Right cardiac atrium (tissue), 5 donors: ENCODE data around the gene CLK3. TPM values are rescaled to one million over a fixed set of nuclear protein-coding genes. Genes with fewer than 3 reads are reported as not detected.

Experiments used
- ATAC-seq, 2 donors: fragments of 200-7000 bp; cut with Tn5 transposase; one replicate each; pipeline versions ENCODE4 v1.8.0 to v1.9.1; 2020; ENCODE audit warnings: moderate library complexity in 2 of 2, mild to moderate bottlenecking in 1 of 2
- DNase-seq, 3 donors: peaks; one replicate each; pipeline ENCODE4 v3.0.0-alpha.2; 2020
- H3K27ac ChIP-seq: one replicate; pipeline ENCODE4 v1.5.1; 2013; ENCODE audit warnings: mild to moderate bottlenecking, low read length, control low read depth, moderate library complexity
- H3K27me3 ChIP-seq: one replicate; pipeline ENCODE4 v1.6.1; 2013; ENCODE audit not compliant: control insufficient read depth, insufficient read depth
- H3K4me1 ChIP-seq: one replicate; pipeline ENCODE4 v1.6.1; 2013; ENCODE audit warnings: low read length; ENCODE audit not compliant: control insufficient read depth, insufficient read depth
- H3K4me3 ChIP-seq: one replicate; pipeline ENCODE4 v1.5.1; 2013; ENCODE audit warnings: low read length, control low read depth
- H3K9me3 ChIP-seq: one replicate; pipeline ENCODE4 v1.6.1; 2013; ENCODE audit warnings: low read length; ENCODE audit not compliant: control insufficient read depth
- WGBS: extraction: QIAGEN DNeasy Blood & Tissue Kit; methylation state at CpG from one replicate; pipeline ENCODE4 v1.1.7; 2013; 5-methylcytosine and 5-hydroxymethylcytosine counted together
- intact Hi-C, 4 donors: fragments of 100-400 bp; cut with DNase I; formaldehyde crosslinking; loops; one replicate each; pipeline versions ENCODE4 v1.11.0 to v1.14.0; 2022 to 2023
- long read RNA-seq, 4 donors: library from polyadenylated mRNA; unstranded; transcript quantifications; one replicate each; pipeline ENCODE4 v2.0.0, GENCODE V29; 2020 to 2021
- polyA plus RNA-seq: library from polyadenylated mRNA; stranded (reverse); fragments of 200-250 nt; gene quantifications from one replicate; pipeline ENCODE4 v1.2.3, GENCODE V29; 2013
- total RNA-seq, 4 donors: library from RNA; stranded (reverse); fragmentation: NEBNext Ultra II Directional; extraction: Animal tissue kit (Norgen Biotek cat#: 25700); gene quantifications; one replicate each; pipeline ENCODE4 v1.2.1, GENCODE V29; 2021
- donor health status: healthy with polysubstance abuse.
- donor health status: DM: no; HTN: yes; CAD: no.
- donor health status: DM: no; HTN: no; CAD: no.
- donor health status: DM: no; HTN: yes; CAD: no; lungs with severe emphysema.
- donor health status: DM: yes; HTN: yes; CAD: no.

Gene CLK3
- total RNA-seq (10 to 100 TPM; 40.0 to 65.1 (median 53.3) TPM), polyA plus RNA-seq (51.4 TPM)
- long read RNA-seq, donor 1, transcript CLK3-202 (13 exons, 2,621 nt) = major isoform, 27 of 70 reads
- long read RNA-seq, donor 1, partial matches to known transcripts = 13 of 70 reads
- long read RNA-seq, donor 1, other reads (novel, unspliced or antisense) = 20 of 70 reads
- long read RNA-seq, donor 2, transcript CLK3-202 (13 exons, 2,621 nt) = major isoform, 28 of 49 reads
- long read RNA-seq, donor 2, partial matches to known transcripts = 5 of 49 reads
- long read RNA-seq, donor 2, other reads (novel, unspliced or antisense) = 14 of 49 reads
- long read RNA-seq, donor 3, transcript CLK3-202 (13 exons, 2,621 nt) = major isoform, 90 of 180 reads
- long read RNA-seq, donor 3, partial matches to known transcripts = 31 of 180 reads
- long read RNA-seq, donor 3, other reads (novel, unspliced or antisense) = 52 of 180 reads
- long read RNA-seq, donor 4, transcript CLK3-202 (13 exons, 2,621 nt) = major isoform, 13 of 33 reads
- long read RNA-seq, donor 4, partial matches to known transcripts = 8 of 33 reads
- long read RNA-seq, donor 4, other reads (novel, unspliced or antisense) = 12 of 33 reads

GRCh38 chr15:74615508-74616365 is at the start of gene CLK3:
Gene CLK3, plus strand, starts transcription at chr15:74615836. Its CDS starts 3,361 bp downstream, at chr15:74619197.
- Histone ChIP-seq H3K4me1 (peaks cover 4% of the 10 kb centered on the region), H3K27me3 (no peaks in the 10 kb centered on the region), H3K4me3 (peak within 1 kb of the TSS; percentile 89), H3K9me3 (no peaks in the 10 kb centered on the region), H3K27ac (peak within 1 kb of the TSS; percentile 93)
- intact Hi-C loops = loop anchor here in 2 of 4 donors (5.0 to 10.0 kb wide), 3 partner anchors 68 to 151 kb away; partner anchors contain the start of genes ARID3B (in 1 of the 2) and UBL7 (in 1 of the 2)
- under 1% methylated on average over 91 of the region's 91 CpGs for WGBS
- ATAC-seq (peak; percentile 89 to 90), DNase-seq (peak; percentile 97 to 99 (median 99))

- ATAC-seq (no peak), DNase-seq (no peak)
- Histone ChIP-seq H3K4me3 (no peak overlapping the region), H3K4me1 (no peaks in the 10 kb centered on the region), H3K27me3 (no peaks in the 10 kb centered on the region), H3K9me3 (no peaks in the 10 kb centered on the region), H3K27ac (no peak overlapping the region)
- 63% methylated on average over 1 of the region's 1 CpG for WGBS
- intact Hi-C loops = no loop called here
These were observed 47.0 kb upstream of the CLK3 start for GRCh38 chr15:74568594-74568993.

GRCh38 chr15:74569731-74570070 is 45.9 kb upstream of the CLK3 start:
- Histone ChIP-seq H3K27ac (no peak overlapping the region), H3K27me3 (no peaks in the 10 kb centered on the region), H3K4me3 (no peak overlapping the region), H3K4me1 (no peaks in the 10 kb centered on the region), H3K9me3 (no peaks in the 10 kb centered on the region)
- 65% methylated on average over 4 of the region's 4 CpGs for WGBS
- DNase-seq (no peak), ATAC-seq (no peak)
- intact Hi-C loops = no loop called here

GRCh38 chr15:74571191-74571590 is 44.4 kb upstream of the CLK3 start:
- intact Hi-C loops = no loop called here
- H3K4me1 ChIP-seq = no peaks in the 10 kb centered on the region
- H3K27ac ChIP-seq = no peak overlapping the region
- ATAC-seq (no peak), DNase-seq (peak in 1 of 3 donors; percentile 29)
- no peaks in the 10 kb centered on the region for H3K27me3 ChIP-seq
- WGBS = 80% methylated on average over 3 of the region's 3 CpGs
- H3K9me3 ChIP-seq = no peaks in the 10 kb centered on the region
- H3K4me3 ChIP-seq = no peak overlapping the region

GRCh38 chr15:74573987-74574386 is 41.6 kb upstream of the CLK3 start:
- ATAC-seq = peak in 1 of 2 donors; percentile 39
- intact Hi-C loops = no loop called here
- no peak for DNase-seq
- Histone ChIP-seq H3K27me3 (no peaks in the 10 kb centered on the region), H3K4me1 (no peaks in the 10 kb centered on the region), H3K9me3 (no peaks in the 10 kb centered on the region), H3K27ac (no peak overlapping the region), H3K4me3 (no peak overlapping the region)
- WGBS = 94% methylated on average over 4 of the region's 4 CpGs

- Histone ChIP-seq H3K27ac (no peak overlapping the region), H3K4me3 (no peak overlapping the region), H3K27me3 (no peaks in the 10 kb centered on the region), H3K4me1 (no peaks in the 10 kb centered on the region), H3K9me3 (no peaks in the 10 kb centered on the region)
- intact Hi-C loops = no loop called here
- 96% methylated on average over 3 of the region's 3 CpGs for WGBS
- no peak for ATAC-seq
- DNase-seq = no peak
These were observed 37.1 kb upstream of the CLK3 start for GRCh38 chr15:74578496-74578994.

GRCh38 chr15:74579001-74579400 is 36.6 kb upstream of the CLK3 start:
- no peaks in the 10 kb centered on the region for H3K27me3 ChIP-seq
- ATAC-seq = no peak
- DNase-seq = no peak
- H3K9me3 ChIP-seq = no peaks in the 10 kb centered on the region
- intact Hi-C loops = no loop called here
- no peaks in the 10 kb centered on the region for H3K4me1 ChIP-seq
- WGBS = 95% methylated on average over 9 of the region's 9 CpGs
- H3K27ac ChIP-seq = no peak overlapping the region
- H3K4me3 ChIP-seq = no peak overlapping the region

GRCh38 chr15:74580538-74581350 is 34.9 kb upstream of the CLK3 start:
- intact Hi-C loops = no loop called here
- no peaks in the 10 kb centered on the region for H3K27me3 ChIP-seq
- no peak overlapping the region for H3K4me3 ChIP-seq
- H3K4me1 ChIP-seq = no peaks in the 10 kb centered on the region
- 92% methylated on average over 7 of the region's 7 CpGs for WGBS
- no peak for ATAC-seq
- no peak for DNase-seq
- no peak overlapping the region for H3K27ac ChIP-seq
- H3K9me3 ChIP-seq = no peaks in the 10 kb centered on the region

- Histone ChIP-seq H3K27ac (no peak overlapping the region), H3K27me3 (no peaks in the 10 kb centered on the region), H3K9me3 (no peaks in the 10 kb centered on the region), H3K4me3 (no peak overlapping the region), H3K4me1 (peaks cover 9% of the 10 kb centered on the region)
- ATAC-seq (no peak), DNase-seq (no peak)
- intact Hi-C loops = no loop called here
- WGBS = 77% methylated on average over 2 of the region's 2 CpGs
These were observed 31.4 kb upstream of the CLK3 start for GRCh38 chr15:74584204-74584603.

- peaks cover 12% of the 10 kb centered on the region for H3K4me1 ChIP-seq
- WGBS = 70% methylated on average over 4 of the region's 4 CpGs
- intact Hi-C loops = no loop called here
- H3K27me3 ChIP-seq = no peaks in the 10 kb centered on the region
- ATAC-seq (no peak), DNase-seq (no peak)
- H3K27ac ChIP-seq = no peak overlapping the region
- H3K4me3 ChIP-seq = no peak overlapping the region
- H3K9me3 ChIP-seq = no peaks in the 10 kb centered on the region
These were observed 30.9 kb upstream of the CLK3 start for GRCh38 chr15:74584779-74585178.
